ENCODE results near the gene ANKMY1.

GRCh38 chr2:240442891-240443715 lies 114.7 kb downstream of the ANKMY1 start:
- TF ChIP-seq PATZ1 (CRISPR knock-in tag; IDR thresholded peaks at IDR 0.05; ENCODE audit: borderline replicate concordance): no peak
- no peak for TF ChIP-seq PPARA (CRISPR knock-in tag; IDR thresholded peaks at IDR 0.05; ENCODE audit: borderline replicate concordance)
- no peak for TF ChIP-seq ZFP30 (CRISPR knock-in tag; IDR thresholded peaks at IDR 0.05)
- TF ChIP-seq, protein P1, sequence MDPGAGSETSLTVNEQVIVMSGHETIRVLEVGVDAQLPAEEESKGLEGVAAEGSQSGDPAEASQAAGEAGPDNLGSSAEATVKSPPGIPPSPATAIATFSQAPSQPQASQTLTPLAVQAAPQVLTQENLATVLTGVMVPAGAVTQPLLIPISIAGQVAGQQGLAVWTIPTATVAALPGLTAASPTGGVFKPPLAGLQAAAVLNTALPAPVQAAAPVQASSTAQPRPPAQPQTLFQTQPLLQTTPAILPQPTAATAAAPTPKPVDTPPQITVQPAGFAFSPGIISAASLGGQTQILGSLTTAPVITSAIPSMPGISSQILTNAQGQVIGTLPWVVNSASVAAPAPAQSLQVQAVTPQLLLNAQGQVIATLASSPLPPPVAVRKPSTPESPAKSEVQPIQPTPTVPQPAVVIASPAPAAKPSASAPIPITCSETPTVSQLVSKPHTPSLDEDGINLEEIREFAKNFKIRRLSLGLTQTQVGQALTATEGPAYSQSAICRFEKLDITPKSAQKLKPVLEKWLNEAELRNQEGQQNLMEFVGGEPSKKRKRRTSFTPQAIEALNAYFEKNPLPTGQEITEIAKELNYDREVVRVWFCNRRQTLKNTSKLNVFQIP (CRISPR knock-in tag; IDR thresholded peaks at IDR 0.05; ENCODE audit: borderline replicate concordance, low read depth): no peak
- no peak for TF ChIP-seq ZNF565 (CRISPR knock-in tag; conservative IDR thresholded peaks at IDR 0.05; ENCODE audit: low read depth)
